Breast epithelium (tissue), 3 donors: Measurements from ENCODE around the gene ATG16L1.

Experiments used
- POLR2A ChIP-seq: fragments of 450-650 bp; IDR thresholded peaks from one replicate; pipeline ENCODE4 v1.6.1; 2016; ENCODE audit warnings: antibody characterized with exemption, mild to moderate bottlenecking, moderate library complexity
- TF ChIP-seq, protein P1 (sequence below), 3 donors: fragments of 450-650 bp; IDR thresholded peaks; one replicate each; pipeline ENCODE4 v1.5.1; 2016 to 2017; ENCODE audit warnings: antibody characterized with exemption in 3 of 3, mild to moderate bottlenecking in 3 of 3, moderate library complexity in 3 of 3

- TF ChIP-seq POLR2A = no peak
- TF ChIP-seq, protein P1, sequence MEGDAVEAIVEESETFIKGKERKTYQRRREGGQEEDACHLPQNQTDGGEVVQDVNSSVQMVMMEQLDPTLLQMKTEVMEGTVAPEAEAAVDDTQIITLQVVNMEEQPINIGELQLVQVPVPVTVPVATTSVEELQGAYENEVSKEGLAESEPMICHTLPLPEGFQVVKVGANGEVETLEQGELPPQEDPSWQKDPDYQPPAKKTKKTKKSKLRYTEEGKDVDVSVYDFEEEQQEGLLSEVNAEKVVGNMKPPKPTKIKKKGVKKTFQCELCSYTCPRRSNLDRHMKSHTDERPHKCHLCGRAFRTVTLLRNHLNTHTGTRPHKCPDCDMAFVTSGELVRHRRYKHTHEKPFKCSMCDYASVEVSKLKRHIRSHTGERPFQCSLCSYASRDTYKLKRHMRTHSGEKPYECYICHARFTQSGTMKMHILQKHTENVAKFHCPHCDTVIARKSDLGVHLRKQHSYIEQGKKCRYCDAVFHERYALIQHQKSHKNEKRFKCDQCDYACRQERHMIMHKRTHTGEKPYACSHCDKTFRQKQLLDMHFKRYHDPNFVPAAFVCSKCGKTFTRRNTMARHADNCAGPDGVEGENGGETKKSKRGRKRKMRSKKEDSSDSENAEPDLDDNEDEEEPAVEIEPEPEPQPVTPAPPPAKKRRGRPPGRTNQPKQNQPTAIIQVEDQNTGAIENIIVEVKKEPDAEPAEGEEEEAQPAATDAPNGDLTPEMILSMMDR (IDR thresholded peaks at IDR 0.05) = no peak
These were observed 36.4 kb downstream of the ATG16L1 start for GRCh38 chr2:233287871-233288270.
